Fibroblast of gingiva (primary cell): ENCODE measurements around the gene GNAT2.
A peak's percentile ranks its signal among the peaks of the same experiment; 100 is the strongest.

Source experiments
- DNase-seq: peaks from one replicate; pipeline ENCODE4 v3.0.0-alpha.2; 2011; ENCODE audit warnings: low read depth

Gene GNAT2

GRCh38 chr1:109641861-109642260 lies 22.4 kb upstream of the GNAT2 start:
- no peak for DNase-seq

GRCh38 chr1:109641078-109641740 lies 21.8 kb upstream of the GNAT2 start:
- no peak for DNase-seq

GRCh38 chr1:109640285-109640865 lies 21.0 kb upstream of the GNAT2 start:
- peak; percentile 40 for DNase-seq

- DNase-seq = no peak
Observed at GRCh38 chr1:109639841-109640184, 20.4 kb upstream of the GNAT2 start.

- DNase-seq = no peak
Observed at GRCh38 chr1:109639063-109639840, 19.8 kb upstream of the GNAT2 start.

GRCh38 chr1:109637446-109637845 lies 18.0 kb upstream of the GNAT2 start:
- DNase-seq = no peak

GRCh38 chr1:109636201-109636952 lies 17.0 kb upstream of the GNAT2 start:
- no peak for DNase-seq

GRCh38 chr1:109635862-109636200 lies 16.4 kb upstream of the GNAT2 start:
- no peak for DNase-seq

- DNase-seq = no peak
Observed at GRCh38 chr1:109634771-109635750, 15.6 kb upstream of the GNAT2 start.

- DNase-seq = no peak
Observed at GRCh38 chr1:109634292-109634691, 14.9 kb upstream of the GNAT2 start.

- no peak for DNase-seq
Observed at GRCh38 chr1:109632671-109633346, 13.4 kb upstream of the GNAT2 start.

GRCh38 chr1:109631513-109632505 lies 12.4 kb upstream of the GNAT2 start:
- DNase-seq = no peak

GRCh38 chr1:109630898-109631512 lies 11.6 kb upstream of the GNAT2 start:
- DNase-seq = no peak

- no peak for DNase-seq
Observed at GRCh38 chr1:109630081-109630897, 10.9 kb upstream of the GNAT2 start.

GRCh38 chr1:109629372-109630030 lies 10.1 kb upstream of the GNAT2 start:
- DNase-seq = no peak

GRCh38 chr1:109628540-109629321 lies 9.3 kb upstream of the GNAT2 start:
- no peak for DNase-seq
